Activated naive CD8-positive, alpha-beta T cell (primary cell): ENCODE data around the gene MOV10L1.

Experiments
- H3K27ac Mint-ChIP-seq: one replicate; pipeline ENCODE4 v1.8.0; 2021; ENCODE audit warnings: mixed read lengths
- H3K27me3 Mint-ChIP-seq: one replicate; pipeline ENCODE4 v1.8.0; 2021; ENCODE audit warnings: mixed read lengths
- H3K36me3 Mint-ChIP-seq: one replicate; pipeline ENCODE4 v1.8.0; 2021; ENCODE audit warnings: mixed read lengths
- H3K4me1 Mint-ChIP-seq: one replicate; pipeline ENCODE4 v1.8.0; 2021; ENCODE audit warnings: low read depth, mixed read lengths
- H3K4me3 Mint-ChIP-seq: one replicate; pipeline ENCODE4 v1.8.0; 2021; ENCODE audit warnings: mild to moderate bottlenecking, mixed read lengths
- H3K9me3 Mint-ChIP-seq: one replicate; pipeline ENCODE4 v1.8.0; 2021; ENCODE audit warnings: low read depth, mixed read lengths

Gene MOV10L1

DNA sequence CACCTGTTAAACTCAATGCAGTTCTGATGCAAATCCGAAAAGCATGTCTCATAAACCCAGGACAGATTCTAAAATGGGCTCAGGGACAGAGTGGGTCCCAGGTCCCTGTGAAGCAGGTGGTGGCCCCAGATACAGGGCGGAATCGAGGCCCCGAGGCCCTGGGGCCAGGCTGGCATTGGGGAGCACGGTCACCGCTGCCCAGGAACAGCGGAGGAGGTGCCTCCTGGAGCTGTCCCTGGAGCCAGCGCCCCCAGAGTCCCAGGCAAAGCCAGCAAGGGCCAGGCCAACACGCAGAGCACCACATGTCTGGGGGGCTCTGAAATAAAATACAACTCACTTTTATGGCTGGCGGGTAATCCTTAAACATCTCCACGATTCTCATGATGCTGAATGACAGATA lies 21.7 kb upstream of the MOV10L1 start:
- Mint-ChIP-seq H3K9me3 (no peaks in the 10 kb centered on the region), H3K27me3 (no peaks in the 10 kb centered on the region), H3K4me3 (no peak overlapping the region), H3K27ac (no peak overlapping the region), H3K4me1 (no peaks in the 10 kb centered on the region), H3K36me3 (no peaks in the 10 kb centered on the region)

DNA sequence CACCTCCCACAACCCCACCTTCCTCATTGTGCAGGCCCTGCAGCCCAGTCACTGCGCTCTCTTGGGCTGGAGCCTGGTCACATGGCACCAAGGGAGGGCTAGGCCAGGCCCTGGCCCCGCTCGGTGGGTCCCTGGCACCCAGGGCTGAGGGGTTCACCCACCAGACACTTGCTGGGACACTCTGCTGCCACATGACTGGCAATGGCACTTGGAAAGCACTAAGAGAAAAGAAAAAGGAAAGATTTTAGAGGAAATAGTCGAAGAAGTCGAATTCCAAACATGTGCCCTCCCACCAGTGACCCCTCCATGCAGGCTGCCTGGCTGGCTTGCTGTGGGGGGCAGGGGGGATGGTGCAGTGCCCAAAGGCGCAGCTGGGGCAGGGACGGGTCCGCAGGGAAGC lies 19.4 kb upstream of the MOV10L1 start:
- no peaks in the 10 kb centered on the region for H3K9me3 Mint-ChIP-seq
- H3K27ac Mint-ChIP-seq = no peak overlapping the region
- no peaks in the 10 kb centered on the region for H3K27me3 Mint-ChIP-seq
- no peak overlapping the region for H3K4me3 Mint-ChIP-seq
- H3K4me1 Mint-ChIP-seq = no peaks in the 10 kb centered on the region
- H3K36me3 Mint-ChIP-seq = no peaks in the 10 kb centered on the region

DNA sequence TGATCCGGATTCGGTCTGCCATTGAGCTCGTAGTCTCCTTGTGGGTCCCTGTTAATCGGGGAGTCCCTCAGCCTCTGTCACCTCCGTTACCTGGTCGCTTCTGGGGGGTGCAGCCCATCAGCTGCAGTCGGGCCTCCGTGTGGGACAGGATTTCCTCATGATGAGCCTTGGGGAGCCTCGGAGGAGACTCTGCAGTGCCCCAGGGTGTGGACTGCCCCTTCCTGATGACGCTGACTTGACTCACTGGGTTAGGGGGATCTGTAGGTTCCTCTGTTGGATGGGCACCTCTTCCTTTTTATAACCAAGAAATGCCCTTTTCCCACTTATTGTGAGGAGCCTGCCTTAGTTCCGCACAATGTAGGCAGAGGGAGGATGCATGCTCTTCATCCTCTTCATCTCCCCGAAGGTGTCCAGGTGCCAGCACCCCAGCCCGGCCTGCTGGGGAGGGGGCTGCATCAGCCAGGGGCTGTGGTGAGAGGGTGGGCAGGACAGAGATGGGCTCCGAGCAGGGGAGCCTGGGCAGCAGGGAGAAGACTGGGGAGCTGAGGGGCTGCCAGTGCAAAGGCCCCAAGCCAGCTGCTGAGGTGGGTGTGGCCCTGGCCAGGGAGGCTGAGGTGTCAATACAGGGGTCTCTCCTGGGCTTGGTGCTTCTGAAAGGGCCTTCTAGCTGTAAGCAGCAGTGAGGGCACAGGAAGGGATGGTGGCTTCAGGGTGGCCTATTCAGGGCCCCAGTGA lies 18.2 kb upstream of the MOV10L1 start:
- no peaks in the 10 kb centered on the region for H3K36me3 Mint-ChIP-seq
- no peaks in the 10 kb centered on the region for H3K27me3 Mint-ChIP-seq

DNA sequence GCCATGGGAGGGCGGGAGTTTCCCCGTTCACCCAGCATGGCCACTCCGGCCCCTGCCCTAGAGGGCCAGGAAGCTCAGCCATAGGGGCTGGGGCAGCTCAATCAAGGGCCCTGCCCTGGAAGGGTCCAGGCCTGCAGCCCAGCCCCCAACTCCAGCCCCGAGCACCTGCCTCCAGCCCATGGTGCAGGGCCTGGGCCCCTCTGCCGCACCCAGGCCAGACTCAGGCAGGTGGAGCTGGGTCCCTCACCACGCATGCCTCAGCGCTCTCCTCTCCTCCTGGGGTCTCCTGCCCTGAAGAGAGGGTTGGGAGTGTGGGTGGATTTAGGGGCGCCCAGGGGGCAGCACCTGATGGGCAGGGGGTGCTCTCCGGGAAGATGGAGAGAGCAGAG lies 17.6 kb upstream of the MOV10L1 start:
- H3K27me3 Mint-ChIP-seq = no peaks in the 10 kb centered on the region
- no peaks in the 10 kb centered on the region for H3K4me1 Mint-ChIP-seq
- H3K9me3 Mint-ChIP-seq = no peaks in the 10 kb centered on the region
- no peak overlapping the region for H3K4me3 Mint-ChIP-seq
- no peak overlapping the region for H3K27ac Mint-ChIP-seq
- H3K36me3 Mint-ChIP-seq = no peaks in the 10 kb centered on the region

More for the DNA sequence above, 18.2 kb upstream of the MOV10L1 start:
- Mint-ChIP-seq H3K9me3 (no peaks in the 10 kb centered on the region), H3K4me3 (no peak overlapping the region), H3K4me1 (no peaks in the 10 kb centered on the region), H3K27ac (no peak overlapping the region)

DNA sequence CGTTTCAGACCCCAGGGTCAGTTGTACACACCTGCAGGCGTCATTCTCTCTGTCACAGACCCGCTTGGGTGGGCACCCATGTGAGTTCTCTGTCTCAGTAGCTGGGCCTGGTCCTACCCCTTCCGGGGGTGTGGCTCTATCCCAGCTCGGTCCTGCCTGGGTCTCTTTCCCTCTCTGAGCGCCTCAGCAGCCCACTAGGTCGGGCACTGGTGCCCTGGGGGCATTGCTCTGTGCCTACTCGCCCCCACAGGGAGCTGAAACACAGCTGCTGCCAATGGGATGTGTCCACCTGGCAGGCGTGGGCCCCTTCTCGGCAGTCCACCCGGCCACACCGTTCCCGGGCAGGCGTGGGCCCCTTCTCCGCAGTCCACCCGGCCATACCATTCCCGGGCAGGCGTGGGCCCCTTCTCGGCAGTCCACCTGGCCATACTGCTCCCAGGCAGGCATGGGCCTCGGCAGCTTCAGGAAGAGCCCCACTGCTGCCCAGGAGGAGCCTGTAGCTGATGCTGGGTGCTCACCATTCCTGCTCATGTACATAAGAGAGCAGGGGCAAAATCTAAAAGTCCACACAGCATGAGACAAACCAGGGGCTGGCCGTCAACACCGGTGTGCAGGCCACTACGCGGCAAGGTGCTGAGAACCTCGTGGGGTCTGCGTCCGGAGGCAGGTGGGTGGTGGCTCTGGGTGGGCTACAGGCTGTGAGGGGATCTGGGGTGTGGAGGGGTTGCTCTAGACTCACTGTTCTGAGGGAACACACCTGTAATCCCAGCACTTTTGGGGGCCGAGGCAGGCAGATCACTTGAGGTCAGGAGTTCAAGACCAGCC lies 16.9 kb upstream of the MOV10L1 start:
- Mint-ChIP-seq H3K4me3 (no peak overlapping the region), H3K9me3 (no peaks in the 10 kb centered on the region), H3K36me3 (no peaks in the 10 kb centered on the region), H3K27ac (no peak overlapping the region), H3K4me1 (no peaks in the 10 kb centered on the region), H3K27me3 (no peaks in the 10 kb centered on the region)

DNA sequence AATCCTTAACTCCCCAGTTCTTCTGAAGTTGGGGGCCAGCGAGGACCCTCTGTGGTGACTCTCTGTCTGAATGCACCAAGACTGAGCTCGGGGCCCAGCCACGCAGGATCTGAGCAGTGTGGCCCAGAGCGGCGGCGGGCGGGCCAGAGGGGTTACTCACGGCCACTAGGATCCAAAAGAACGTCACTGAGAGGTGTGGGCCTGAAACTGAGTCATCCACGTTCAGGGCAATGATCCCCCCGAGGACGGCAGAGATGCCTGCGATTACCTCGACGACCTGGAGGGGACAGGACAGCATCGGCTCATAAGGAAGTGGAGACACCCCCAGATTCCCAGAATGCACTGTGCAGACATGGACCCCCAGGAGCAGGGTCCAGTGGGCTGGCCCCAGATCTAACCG lies 15.8 kb upstream of the MOV10L1 start:
- Mint-ChIP-seq H3K4me3 (no peak overlapping the region), H3K36me3 (no peaks in the 10 kb centered on the region), H3K27ac (no peak overlapping the region), H3K27me3 (no peaks in the 10 kb centered on the region), H3K4me1 (no peaks in the 10 kb centered on the region), H3K9me3 (no peaks in the 10 kb centered on the region)

DNA sequence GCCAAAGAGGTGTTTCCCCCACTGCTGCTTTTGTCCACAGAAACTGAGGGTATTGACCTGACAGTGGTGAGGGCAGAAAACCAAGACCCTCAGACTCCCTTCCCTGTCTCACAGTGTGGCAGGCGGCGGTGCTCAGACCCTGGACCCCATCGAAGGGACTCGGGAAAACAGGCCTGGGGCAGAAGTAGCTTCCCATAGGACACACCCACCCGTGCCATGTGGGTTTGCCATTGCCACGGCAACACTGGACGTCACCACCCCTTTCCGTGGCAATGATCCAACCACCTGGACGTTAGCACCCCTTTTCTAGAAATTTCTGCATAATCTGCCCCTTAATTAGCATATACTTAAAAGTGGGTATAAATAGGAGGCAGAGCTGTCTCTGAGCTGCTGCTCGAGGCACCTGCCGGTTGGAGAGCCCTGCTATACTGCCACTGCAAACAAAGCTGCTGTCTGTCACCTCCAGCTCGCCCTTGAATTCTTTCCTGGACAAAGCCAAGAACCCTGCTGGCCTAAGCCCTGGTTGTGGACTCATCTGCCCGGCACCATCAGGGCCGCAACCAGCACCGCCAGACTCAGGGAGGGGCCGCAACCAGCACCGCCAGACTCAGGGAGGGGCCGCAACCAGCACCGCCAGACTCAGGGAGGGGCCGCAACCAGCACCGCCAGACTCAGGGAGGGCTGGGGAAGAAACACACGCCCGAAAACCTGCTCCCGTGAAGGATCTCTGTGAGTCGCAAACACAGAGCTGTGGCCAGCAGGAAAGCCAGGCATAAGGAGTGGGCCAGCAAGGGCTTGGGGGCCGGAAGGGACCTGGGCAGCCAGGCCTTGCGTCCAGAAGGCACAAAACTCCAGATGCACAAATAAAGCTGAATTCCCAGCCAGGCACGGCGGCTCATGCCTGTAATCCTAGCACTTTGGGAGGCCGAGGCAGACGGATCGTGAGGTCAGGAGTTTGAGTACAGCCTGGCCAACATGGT lies 15.0 kb upstream of the MOV10L1 start:
- Mint-ChIP-seq H3K27me3 (no peaks in the 10 kb centered on the region), H3K4me1 (no peaks in the 10 kb centered on the region), H3K4me3 (no peak overlapping the region), H3K9me3 (no peaks in the 10 kb centered on the region), H3K27ac (no peak overlapping the region), H3K36me3 (no peaks in the 10 kb centered on the region)

DNA sequence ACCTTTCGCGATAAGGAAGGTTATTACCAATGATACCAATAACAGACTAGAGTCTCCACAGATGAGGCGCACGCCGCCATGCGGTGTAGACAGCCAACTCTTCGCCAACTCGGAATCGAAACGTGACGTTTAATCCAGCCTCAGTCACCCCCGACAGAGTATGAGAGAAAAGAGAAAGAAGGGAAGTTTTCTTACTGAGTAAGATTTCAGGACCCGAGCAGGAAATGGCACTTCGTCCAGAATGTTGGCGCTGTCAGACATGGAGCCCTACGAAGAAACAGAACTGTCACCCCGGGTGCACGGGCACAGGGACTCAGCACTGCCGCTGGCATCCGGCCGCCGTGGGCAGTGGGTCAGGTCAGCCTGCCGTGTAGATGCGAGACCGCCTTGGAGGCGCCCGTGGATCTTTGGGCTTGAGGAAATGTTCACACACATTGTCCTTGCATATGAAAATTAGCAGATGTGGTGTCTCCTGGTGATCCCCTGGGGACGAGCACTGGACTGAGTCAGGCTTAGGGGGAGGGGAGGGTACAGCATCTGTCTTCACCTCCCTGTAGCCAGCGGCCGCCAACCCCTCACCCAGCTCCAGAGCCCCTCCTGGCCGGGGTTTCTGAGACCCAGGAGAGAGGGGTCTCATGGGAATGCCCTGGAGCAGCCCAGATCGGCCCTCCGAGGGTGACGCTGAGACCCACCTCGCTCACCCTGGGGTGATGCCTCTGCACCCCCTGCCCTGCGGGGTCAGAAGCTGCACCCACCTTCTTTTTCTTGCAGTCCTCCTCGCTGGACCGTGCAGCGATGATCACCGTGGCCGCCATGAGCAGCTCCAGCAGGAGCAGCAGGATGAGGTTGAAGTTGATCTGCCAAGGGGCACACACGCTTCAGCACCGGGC lies 12.9 kb upstream of the MOV10L1 start:
- Mint-ChIP-seq H3K27ac (no peak overlapping the region), H3K36me3 (no peaks in the 10 kb centered on the region), H3K27me3 (no peaks in the 10 kb centered on the region), H3K9me3 (no peaks in the 10 kb centered on the region), H3K4me3 (no peak overlapping the region), H3K4me1 (no peaks in the 10 kb centered on the region)

DNA sequence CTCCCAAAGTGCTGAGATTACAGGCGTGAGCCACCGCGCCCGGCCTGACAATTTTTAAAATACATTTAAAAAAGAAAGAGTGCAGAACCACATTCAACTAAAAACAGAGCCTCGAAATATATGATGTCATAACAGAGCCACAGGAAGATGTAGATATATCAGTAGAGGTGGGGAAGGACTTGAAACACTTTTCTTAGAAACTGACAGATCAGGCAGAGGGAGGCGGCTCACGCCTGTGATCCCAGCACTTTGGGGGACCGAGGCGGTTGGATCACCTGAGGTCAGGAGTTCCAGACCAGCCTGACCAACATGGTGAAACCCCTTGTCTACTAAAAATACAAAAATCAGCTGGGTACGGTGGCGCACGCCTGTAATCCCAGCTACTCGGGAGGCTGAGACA lies 11.6 kb upstream of the MOV10L1 start:
- H3K4me3 Mint-ChIP-seq = no peak overlapping the region
- no peaks in the 10 kb centered on the region for H3K36me3 Mint-ChIP-seq
- no peaks in the 10 kb centered on the region for H3K27me3 Mint-ChIP-seq
- H3K4me1 Mint-ChIP-seq = no peaks in the 10 kb centered on the region
- H3K27ac Mint-ChIP-seq = no peak overlapping the region
- no peaks in the 10 kb centered on the region for H3K9me3 Mint-ChIP-seq

DNA sequence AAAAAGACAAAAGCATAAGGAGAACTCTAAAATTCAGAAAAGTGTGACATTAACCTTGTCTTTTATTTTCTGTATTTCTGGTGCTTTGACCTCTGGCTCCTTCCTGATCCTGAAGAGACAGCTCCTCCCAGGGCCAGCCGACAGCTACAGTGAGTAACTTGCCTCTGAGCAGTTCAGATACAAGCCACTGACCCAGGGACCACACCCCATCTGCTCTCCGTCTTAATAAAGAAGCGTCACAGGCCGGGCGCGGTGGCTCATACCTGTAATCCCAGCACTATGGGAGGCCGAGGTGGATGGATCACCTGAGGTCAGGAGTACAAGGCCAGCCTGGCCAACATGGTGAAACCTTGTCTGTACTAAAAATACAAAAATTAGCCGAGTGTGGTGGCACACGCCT lies 11.0 kb upstream of the MOV10L1 start:
- H3K9me3 Mint-ChIP-seq = no peaks in the 10 kb centered on the region
- no peaks in the 10 kb centered on the region for H3K27me3 Mint-ChIP-seq
- no peaks in the 10 kb centered on the region for H3K4me1 Mint-ChIP-seq
- no peak overlapping the region for H3K27ac Mint-ChIP-seq
- no peak overlapping the region for H3K4me3 Mint-ChIP-seq
- no peaks in the 10 kb centered on the region for H3K36me3 Mint-ChIP-seq

DNA sequence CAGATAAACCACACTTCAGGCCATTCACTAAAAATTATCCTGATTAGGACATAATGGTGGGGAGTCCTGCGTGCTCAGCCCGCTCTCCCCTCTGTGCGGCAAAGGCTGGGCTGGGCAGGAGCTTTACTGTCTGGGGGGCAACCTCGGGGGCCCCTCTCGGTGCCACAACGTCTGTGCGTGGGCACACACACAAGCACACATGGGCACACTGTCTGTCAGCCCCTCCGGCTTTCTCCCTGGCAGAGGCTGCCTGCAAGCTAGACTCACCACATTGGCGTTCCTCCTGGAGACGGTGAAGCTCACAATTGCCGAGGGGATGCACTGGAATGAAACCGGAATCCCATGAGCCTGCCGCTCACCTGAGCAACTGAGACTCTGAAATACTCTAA lies 9.7 kb upstream of the MOV10L1 start:
- Mint-ChIP-seq H3K27me3 (no peaks in the 10 kb centered on the region), H3K27ac (no peak overlapping the region), H3K4me3 (no peak overlapping the region), H3K4me1 (no peaks in the 10 kb centered on the region), H3K9me3 (no peaks in the 10 kb centered on the region), H3K36me3 (no peaks in the 10 kb centered on the region)

DNA sequence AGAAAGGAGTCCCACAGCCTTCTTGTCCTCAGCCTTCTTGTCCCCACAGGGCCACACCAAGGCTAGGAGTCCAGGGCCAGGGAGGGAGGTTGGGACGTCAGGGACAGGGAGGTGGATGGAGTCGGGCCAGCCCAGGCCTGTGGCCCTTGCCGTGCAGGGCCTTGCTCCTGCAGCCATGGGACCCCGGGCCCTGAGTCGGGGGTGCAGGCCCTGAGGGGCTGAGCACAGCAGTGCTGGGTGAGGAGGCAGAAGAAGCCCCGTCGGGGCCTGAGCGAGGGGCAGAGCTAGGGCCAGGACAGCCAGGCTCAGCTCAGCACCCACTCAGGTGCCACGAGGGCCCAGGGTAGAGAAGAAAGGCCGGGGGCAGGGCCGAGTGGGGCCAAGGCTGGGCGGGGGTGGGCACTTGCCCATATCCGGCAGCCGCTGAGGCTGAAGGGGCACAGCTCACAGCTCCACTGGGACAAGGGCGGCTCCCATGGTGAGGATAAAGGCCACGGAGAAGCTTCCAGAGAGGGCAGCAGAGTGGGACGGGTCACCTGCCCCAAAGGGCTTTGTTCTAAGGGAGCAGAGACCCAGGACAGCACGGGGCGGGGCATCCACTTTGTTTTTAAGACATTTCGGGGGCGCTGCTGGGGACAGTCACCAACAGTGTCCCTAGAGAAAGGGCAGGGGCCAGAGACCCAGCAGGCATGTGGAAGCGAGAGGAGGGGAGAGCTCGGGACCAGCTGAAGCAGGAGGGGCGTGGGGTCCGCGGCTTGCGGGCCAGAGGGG lies 8.2 kb upstream of the MOV10L1 start:
- no peak overlapping the region for H3K4me3 Mint-ChIP-seq
- no peaks in the 10 kb centered on the region for H3K27me3 Mint-ChIP-seq
- H3K4me1 Mint-ChIP-seq = no peaks in the 10 kb centered on the region
- no peaks in the 10 kb centered on the region for H3K36me3 Mint-ChIP-seq
- H3K27ac Mint-ChIP-seq = no peak overlapping the region
- no peaks in the 10 kb centered on the region for H3K9me3 Mint-ChIP-seq

DNA sequence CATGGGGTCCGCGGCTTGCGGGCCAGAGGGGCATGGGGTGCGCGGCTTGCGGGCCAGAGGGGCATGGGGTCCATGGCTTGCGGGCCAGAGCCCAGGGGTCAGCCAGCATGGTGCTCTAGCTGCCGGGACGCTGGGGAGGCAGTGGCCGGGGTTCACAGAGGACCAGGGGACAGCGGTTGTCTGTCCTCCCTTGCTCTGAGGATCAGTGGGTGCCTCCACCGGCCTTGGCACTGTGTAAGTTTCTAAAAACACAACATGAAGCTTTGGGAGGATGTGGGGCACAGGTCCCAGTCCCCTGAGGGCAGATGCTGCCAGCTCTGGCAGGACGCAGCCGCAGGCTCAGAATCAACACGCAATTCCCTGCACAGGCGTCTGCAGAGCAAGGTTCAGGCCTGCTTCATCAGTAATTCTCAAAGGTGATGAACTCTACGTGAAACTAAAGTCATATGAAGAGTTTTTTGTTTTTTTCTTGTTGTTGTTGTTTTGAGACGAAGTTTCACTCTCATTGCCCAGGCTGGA lies 7.5 kb upstream of the MOV10L1 start:
- Mint-ChIP-seq H3K27ac (no peak overlapping the region), H3K4me3 (no peak overlapping the region), H3K9me3 (no peaks in the 10 kb centered on the region), H3K4me1 (no peaks in the 10 kb centered on the region), H3K36me3 (no peaks in the 10 kb centered on the region), H3K27me3 (peaks cover 3% of the 10 kb centered on the region)
